Stimulated activated CD8-positive, alpha-beta memory T cell treated with anti-CD3 and anti-CD28 coated beads, Interleukin-4, amount 100 ng/mL, for 24 hours (primary cell): ENCODE measurements around the gene SEMA5B.

Experiments used
- DNase-seq: peaks from one replicate; pipeline ENCODE4 v3.0.0-alpha.2; 2020; ENCODE audit warnings: low read depth

Gene SEMA5B

DNA sequence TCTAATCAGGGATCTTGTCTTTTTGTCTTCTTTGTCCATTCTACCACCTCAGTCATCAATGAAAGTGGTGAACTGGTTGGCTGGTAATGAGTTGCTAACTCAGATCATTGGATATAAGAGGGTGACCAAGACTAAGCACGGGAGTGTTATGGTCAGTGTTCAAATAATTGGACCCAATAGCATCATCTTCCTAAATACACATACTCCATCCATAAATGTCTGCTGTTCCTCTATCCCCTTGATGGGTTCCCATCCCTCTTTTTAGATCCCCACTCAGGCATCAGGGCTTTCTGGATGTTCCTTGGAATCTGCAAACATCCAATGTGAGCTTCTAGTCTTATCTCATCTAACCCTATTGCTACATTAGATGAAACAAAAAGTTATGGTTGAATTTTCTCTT is 3.5 kb downstream of the SEMA5B start:
- no peak for DNase-seq

DNA sequence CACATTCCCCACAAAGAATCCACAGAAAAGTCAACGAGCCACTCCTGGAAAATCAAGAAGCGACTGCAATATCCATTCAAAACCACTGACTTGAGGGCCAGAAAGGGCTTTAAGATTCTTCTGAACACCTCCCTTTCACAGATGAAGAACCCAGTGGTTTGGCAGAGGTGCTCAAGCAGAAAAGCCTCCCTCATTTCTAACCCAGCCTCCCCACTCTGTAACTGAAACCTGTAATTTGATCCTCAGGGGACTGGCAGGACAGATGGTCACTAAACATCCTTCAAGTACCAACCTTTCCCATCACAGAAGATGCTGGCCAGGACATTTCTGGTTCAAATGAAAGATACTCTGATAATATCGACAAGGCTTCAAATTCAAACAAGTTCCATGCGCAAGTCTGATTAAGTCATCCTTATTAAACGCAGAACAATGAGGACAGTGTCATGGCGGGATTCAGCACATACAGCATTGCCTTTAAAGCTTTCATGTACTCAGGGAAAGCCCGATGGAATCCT is 5.5 kb downstream of the SEMA5B start:
- no peak for DNase-seq

- DNase-seq = no peak
Measured at GRCh38 chr3:123021388-123021787, 6.2 kb downstream of the SEMA5B start.

DNA sequence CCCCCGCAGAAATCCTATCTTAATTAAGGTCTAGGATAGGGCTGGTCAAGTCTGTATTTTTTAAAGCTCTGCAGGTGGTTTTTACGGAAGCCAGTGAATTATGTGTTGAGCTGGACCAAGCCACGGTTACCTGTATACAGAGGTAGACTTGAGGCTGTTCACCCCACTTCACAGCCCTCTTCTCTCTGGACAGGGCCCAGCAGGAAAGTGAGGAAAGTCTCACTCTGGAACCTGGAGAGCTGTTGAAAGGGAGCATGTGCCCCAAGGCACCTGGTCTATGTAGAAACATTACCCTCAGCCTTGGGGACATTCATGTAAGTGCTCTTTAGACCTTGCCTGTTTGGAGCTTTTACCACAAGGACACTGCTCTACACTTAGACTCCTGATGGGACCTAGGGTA is 6.9 kb downstream of the SEMA5B start:
- DNase-seq = no peak

DNA sequence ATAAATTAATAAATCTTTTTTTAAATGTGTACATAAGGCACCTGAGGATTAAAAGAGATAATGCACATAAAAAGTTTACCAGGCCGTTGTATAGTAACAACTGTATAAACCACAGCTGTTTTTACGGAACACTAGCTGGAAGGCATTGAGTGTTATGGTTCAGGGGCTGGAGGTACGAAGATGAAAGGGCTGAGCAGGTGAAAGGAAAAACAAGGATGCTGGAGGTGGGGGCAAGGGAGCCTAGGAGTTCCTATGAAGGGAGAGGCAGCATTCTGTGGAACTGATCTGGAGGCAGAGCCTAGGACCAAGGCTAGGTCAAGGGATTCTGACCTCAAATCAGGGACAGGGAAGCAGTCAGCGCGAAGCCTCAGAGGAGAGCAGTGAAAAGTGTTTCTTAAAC is 8.0 kb downstream of the SEMA5B start:
- DNase-seq = no peak

DNA sequence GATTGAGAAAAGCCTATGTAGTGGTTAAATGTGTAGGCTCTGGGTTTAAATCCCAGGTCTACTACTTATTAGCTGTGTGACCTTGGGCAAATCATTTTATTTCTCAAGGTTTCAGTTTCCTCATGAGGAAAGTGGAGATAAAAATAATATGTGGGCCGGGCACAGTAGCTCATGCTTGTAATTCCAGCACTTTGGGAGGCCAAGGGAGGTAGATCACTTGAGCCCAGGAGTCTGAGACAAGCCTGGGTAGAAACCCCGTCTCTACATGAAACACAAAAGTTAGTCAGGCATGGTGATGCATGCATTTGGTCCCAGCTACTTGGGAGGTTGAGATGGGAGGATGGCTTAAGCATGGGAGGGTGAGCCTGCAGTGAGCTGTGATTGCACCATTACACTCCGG is 8.4 kb downstream of the SEMA5B start:
- DNase-seq = no peak

GRCh38 chr3:123018683-123019082 is 8.9 kb downstream of the SEMA5B start:
- no peak for DNase-seq

DNA sequence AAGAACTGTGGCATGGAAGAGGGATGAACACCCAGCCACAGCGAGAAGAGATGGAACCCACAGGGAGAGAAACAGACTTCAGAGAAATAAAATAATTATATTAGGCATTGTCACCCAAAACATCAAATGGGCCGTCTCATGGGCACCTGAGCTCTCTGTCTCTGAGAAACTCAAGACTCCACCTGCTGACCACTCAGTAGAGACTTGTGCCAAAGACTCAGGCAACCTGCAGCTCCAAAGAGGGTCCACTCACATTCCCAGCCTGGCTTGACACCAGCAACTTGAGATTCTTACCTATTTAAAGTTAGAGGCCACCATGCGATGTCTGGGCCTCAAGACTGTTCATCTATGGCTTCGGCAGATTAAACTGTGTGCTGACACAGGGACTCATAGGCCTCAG is 12.0 kb downstream of the SEMA5B start:
- no peak for DNase-seq

- DNase-seq = no peak
Measured at GRCh38 chr3:123013876-123014275, 13.7 kb downstream of the SEMA5B start.

DNA sequence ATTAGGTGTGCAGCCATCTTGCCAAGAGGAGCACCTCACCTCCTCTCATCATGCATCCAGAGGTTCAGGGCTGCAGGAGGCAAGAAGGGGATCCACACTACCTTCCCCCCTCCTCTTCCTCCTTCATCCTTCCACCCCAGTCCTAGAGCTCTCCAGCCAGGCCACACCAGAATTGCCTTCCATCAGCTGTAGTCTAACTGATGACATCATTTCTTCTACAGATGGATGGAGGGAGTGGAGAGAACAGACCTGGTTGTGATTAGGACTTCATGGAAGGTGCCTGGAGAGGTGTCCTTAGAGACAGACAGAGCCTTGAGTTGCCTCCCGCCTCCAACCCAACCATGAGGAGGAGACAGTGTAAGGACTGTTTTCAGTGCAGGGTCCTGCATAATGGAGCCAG is 14.9 kb downstream of the SEMA5B start:
- no peak for DNase-seq

DNA sequence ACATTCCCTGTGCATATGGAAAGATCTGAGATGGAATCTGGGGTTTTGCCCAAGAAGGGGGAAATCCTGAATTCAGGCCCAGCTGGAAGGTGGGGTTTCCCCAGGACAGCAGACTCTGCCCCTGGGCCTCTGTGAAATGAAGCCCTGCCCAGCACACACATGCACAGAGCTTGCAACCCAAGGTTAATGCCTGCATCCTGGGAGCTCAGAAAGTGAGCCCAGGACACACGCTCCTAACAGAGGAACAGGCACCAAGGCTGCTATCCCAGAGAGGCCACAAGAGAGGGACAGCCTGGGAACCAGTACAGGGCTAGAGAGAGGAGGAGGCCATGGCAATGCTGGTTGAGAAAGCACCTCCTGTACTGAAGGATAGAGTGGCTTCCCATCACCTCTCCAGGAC is 16.1 kb downstream of the SEMA5B start:
- no peak for DNase-seq

- DNase-seq = no peak
Measured at GRCh38 chr3:123008840-123009239, 18.7 kb downstream of the SEMA5B start.

DNA sequence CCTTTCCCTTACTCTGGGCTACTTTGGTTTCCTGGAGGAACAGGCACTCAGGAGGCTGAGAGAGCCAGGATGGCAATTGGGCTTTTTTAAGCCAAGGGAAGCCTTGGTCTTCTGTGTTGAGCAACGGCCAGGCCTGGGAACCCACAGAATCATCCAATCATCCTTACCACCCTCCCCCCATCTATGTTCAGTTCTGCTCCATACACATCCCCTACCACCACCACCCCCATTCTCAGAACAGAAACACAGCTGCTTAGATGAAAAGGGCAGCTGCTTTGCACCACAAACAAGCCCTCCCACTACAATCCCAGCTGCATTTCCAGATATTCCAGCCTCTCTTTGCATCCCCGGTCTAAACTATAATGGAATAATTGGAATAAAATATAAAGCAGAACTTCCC is 21.0 kb downstream of the SEMA5B start:
- DNase-seq = no peak

- no peak for DNase-seq
Measured at GRCh38 chr3:123005291-123005690, 22.3 kb downstream of the SEMA5B start.

DNA sequence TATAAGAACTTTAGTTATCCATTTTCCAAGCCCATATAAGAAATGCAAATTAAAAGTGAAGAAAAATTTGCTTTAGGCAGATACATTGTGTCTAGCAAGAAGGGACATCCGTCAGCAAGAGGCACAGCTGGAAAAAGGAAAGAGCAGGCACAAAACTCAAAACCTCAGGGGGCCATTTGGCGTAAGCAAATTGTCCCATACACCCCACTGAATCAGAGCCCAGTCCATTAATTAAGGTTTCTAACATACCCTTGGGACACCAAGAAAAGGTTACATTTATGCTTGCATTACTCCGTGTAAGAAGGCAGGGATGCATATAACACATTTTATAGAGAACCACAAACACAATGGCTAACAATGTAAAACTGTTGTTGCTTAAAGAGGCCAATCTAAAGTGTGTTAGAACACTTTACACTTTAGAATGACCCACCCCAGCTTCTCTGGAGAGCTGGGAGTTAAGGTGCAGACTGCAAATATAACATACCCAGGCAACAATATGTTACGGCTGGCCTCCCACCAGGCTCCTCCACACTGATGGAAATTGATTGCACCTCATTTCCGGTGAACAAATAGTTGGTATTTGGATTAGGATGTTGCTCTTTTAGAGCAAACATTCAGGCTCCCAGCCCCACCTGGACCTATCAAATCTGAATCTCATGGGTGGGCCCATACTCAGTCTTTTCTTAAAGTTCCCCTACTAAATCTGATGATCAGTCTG is 23.2 kb downstream of the SEMA5B start:
- DNase-seq = no peak

DNA sequence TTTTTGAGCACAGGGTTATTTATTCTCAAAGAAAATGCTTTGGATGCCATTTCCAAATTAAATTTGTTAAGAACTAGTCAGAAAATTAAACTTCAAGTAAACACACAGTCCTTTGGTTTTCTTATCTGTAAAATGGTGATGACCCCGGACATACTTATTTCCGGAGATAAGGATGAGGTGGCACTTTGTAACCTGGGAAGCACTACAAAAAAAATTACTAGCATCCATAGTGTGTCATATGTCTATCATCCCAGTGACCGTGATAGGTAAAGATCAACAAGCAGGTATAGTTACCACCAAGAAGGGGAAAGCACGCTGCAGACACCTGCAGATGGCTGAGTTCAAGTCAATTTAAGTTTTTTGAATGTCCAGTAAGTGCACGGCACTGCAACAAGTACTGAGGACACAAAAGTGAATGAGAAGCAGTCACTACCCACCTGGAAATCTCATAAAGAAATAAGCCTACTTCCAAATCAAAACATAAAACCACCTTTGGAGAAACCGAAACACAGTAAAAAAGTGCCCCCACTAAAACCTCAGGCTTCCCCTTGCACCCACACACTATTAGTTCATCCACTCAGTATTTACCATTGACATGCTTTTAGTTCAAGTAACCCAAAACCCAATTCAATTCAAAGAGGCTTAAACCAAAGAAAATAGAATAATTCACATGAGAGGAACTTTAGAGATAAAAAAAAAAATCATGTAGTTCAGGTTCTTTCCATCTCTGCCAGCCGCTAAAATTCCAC is 24.6 kb downstream of the SEMA5B start:
- DNase-seq = no peak

DNA sequence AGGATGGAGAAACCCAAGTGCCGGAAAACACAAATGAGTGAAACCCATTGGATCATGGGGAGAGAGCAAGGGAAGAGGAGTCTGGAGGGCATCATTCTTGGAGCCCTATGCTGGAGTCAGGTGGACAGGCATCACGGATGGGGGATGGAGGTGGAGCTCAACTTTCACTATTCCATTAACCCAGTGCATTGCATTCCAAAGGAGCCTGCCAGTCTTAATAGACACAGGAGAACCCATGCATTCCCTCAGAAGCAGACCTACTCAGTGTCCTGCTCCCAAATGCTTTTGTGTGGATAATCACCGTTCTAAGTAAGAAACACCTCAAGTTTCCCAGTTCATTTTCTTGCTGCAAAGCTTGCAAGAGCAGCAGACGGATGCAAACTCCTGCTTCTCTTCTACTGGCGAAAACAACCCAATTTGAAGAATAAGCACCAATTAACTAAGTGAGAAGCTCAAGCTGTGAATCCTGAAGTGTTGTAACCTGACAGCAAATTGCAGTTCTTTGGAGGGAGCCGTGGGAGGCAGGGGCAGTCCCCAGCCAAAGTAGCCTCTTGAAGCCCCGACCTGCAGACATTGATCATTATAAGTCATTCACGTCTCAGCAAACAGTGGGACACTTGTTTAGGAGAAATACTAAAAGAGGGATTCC is 25.3 kb downstream of the SEMA5B start:
- DNase-seq = no peak

GRCh38 chr3:122998856-122999255 is 28.7 kb downstream of the SEMA5B start:
- no peak for DNase-seq

DNA sequence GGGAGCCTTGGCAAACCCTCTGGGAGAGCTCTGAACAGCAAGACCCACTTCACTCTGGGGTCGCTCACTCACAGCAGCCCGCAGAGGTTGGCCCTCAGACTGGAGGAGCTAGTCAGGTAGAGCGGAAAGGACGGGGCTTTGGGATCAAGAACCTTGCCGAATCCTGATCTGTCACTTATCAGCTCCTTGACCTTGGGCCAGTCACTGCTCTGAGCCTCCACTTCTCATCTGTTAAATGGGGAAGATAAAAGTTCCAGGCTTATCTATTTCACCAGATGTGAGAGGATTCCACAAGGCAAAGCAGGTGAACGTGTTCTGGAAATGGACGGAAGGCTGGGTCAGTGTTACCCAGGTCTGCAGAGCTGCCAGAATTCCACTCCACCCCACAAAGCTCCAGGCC is 29.4 kb downstream of the SEMA5B start:
- DNase-seq = no peak

DNA sequence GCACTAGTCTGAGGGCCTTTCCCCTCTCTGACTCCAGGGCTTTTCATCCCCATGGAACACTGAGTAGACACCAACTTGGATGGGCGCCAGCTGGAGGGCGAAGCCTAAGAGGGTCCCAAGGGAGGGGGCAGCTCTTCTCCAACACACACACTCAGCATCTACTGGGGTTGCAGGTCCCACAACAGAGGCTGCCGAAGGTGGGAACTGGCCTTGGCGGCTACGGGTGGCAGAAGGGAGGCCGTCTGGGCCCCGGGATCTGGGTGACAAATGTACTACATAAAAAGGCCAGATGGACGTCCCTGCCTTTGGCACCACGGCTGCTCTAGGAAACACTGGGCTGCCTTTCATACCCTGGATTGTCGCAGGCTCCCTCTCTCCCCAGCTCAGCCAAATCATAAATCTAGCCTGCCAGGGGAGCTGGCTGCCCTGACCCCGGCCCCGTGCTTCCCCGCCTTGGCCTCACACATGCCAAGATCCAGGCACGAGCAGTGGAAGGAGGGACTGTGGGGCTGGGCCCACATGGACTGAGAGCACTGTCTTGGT is 31.5 kb downstream of the SEMA5B start:
- no peak for DNase-seq

DNA sequence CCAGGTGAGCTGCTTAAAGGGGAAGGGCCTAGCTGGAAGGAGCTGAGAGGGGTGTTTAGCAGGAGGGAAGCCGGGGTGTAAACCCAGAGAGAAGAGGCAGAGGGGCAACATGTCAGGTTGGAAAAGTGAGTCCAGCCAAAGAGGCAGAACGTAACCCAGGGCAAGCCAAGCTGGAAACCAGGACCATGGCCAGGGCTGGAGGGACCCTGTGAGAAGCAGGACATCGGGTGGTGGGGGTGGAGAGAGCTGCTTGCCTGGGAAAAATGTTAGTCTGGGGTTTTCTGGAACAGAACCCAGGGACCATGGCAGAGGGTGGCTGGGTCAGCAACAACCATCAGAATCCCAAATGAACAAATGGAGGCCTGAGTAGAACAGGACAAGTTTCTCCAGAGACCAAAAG is 32.6 kb downstream of the SEMA5B start:
- no peak for DNase-seq

GRCh38 chr3:122993124-122993978 is 34.2 kb downstream of the SEMA5B start:
- no peak for DNase-seq
